ENCODE data around the gene IRAK3. TPM values are rescaled to one million over a fixed set of nuclear protein-coding genes. Genes with fewer than 3 reads are reported as not detected.

Gene IRAK3
- total and polyA plus RNA-seq, 2 experiments from 2014 or later, result 0.53 to 1.8 TPM

- Histone ChIP-seq H2AFZ (peak overlapping the region; percentile 14; the same call in 1 of the 2 replicates), H3K36me3 (ENCODE audit: insufficient read depth) (no peaks in the 10 kb centered on the region), H4K20me1 (replicated peaks; ENCODE audit: insufficient read depth) (no peaks in the 10 kb centered on the region), H3K4me2 (no peak overlapping the region), H3K9me2 (ENCODE audit: insufficient read depth) (peaks cover 10% of the 10 kb centered on the region), H3K4me3 (no peak overlapping the region), H3F3A (replicated peaks; ENCODE audit: low read depth) (no peaks in the 10 kb centered on the region), H3K27ac (ENCODE audit: low read depth) (no peak overlapping the region), H3K27me3 (ENCODE audit: insufficient read depth) (no peaks in the 10 kb centered on the region), H3K79me2 (replicated peaks; ENCODE audit: insufficient read depth) (no peaks in the 10 kb centered on the region), H3K4me1 (ENCODE audit: insufficient read depth) (no peaks in the 10 kb centered on the region)
- Mint-ChIP-seq H3K36me3 (ENCODE audit: low read depth) (no peaks in the 10 kb centered on the region), H3K27me3 (ENCODE audit: insufficient read depth, low read depth, poor library complexity) (peaks cover 2% of the 10 kb centered on the region), H3K4me3 (no peak overlapping the region), H3K27ac (no peak overlapping the region), H3K9me3 (no peaks in the 10 kb centered on the region), H3K4me1 (peaks cover 8% of the 10 kb centered on the region; the same call in 2 of the 3 replicates)
- no peak for TF ChIP-seq REST (IDR thresholded peaks at IDR 0.05; ENCODE audit: unreplicated experiment)
- TF ChIP-seq ZNF331 (CRISPR knock-in tag; IDR thresholded peaks at IDR 0.05; ENCODE audit: low read depth), result no peak
- TF ChIP-seq JUNB (IDR thresholded peaks at IDR 0.05; ENCODE audit: unreplicated experiment), result no peak
- no peak for TF ChIP-seq STAT1 (IDR thresholded peaks at IDR 0.05; ENCODE audit: unreplicated experiment)
- no peak for TF ChIP-seq NANOG (IDR thresholded peaks at IDR 0.05; ENCODE audit: borderline replicate concordance)
- TF ChIP-seq, protein P1, sequence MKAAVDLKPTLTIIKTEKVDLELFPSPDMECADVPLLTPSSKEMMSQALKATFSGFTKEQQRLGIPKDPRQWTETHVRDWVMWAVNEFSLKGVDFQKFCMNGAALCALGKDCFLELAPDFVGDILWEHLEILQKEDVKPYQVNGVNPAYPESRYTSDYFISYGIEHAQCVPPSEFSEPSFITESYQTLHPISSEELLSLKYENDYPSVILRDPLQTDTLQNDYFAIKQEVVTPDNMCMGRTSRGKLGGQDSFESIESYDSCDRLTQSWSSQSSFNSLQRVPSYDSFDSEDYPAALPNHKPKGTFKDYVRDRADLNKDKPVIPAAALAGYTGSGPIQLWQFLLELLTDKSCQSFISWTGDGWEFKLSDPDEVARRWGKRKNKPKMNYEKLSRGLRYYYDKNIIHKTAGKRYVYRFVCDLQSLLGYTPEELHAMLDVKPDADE (IDR thresholded peaks at IDR 0.05), result no peak
- no peak for DNase-seq (ENCODE audit: low spot score)
- no peak for ATAC-seq
These were observed 69.0 kb downstream of the IRAK3 start for GRCh38 chr12:66258011-66258410.

GRCh38 chr12:66262737-66263136 lies 73.7 kb downstream of the IRAK3 start:
- H3K9me2 ChIP-seq (ENCODE audit: insufficient read depth), result no peaks in the 10 kb centered on the region; the same call in 1 of the 2 replicates
- no peak for ATAC-seq
- Mint-ChIP-seq H3K4me3 (no peak overlapping the region), H3K4me1 (peaks cover 2% of the 10 kb centered on the region; the same call in 1 of the 3 replicates), H3K36me3 (ENCODE audit: low read depth) (no peaks in the 10 kb centered on the region), H3K27me3 (ENCODE audit: insufficient read depth, low read depth, poor library complexity) (peaks cover 2% of the 10 kb centered on the region), H3K27ac (no peak overlapping the region), H3K9me3 (no peaks in the 10 kb centered on the region)
- no peak for DNase-seq (ENCODE audit: low spot score)
- no peaks in the 10 kb centered on the region for H4K20me1 ChIP-seq (replicated peaks; ENCODE audit: insufficient read depth)
- no peak overlapping the region for H2AFZ ChIP-seq
- no peak overlapping the region for H3K4me2 ChIP-seq
- no peaks in the 10 kb centered on the region for H3F3A ChIP-seq (replicated peaks; ENCODE audit: low read depth)
- H3K4me3 ChIP-seq, result no peak overlapping the region
- H3K27me3 ChIP-seq (ENCODE audit: insufficient read depth), result no peaks in the 10 kb centered on the region
- no peak overlapping the region for H3K27ac ChIP-seq (ENCODE audit: low read depth)
- no peaks in the 10 kb centered on the region for H3K36me3 ChIP-seq (ENCODE audit: insufficient read depth)
- no peaks in the 10 kb centered on the region for H3K4me1 ChIP-seq (ENCODE audit: insufficient read depth)
- no peaks in the 10 kb centered on the region for H3K79me2 ChIP-seq (replicated peaks; ENCODE audit: insufficient read depth)
- TF ChIP-seq REST (IDR thresholded peaks at IDR 0.05; ENCODE audit: unreplicated experiment) (no peak), STAT1 (IDR thresholded peaks at IDR 0.05; ENCODE audit: unreplicated experiment) (no peak), CREB1 (CRISPR knock-in tag; IDR thresholded peaks at IDR 0.05; ENCODE audit: low read depth) (no peak), POLR2AphosphoS5 (IDR thresholded peaks at IDR 0.05; ENCODE audit: low read depth) (no peak), NANOG (IDR thresholded peaks at IDR 0.05; ENCODE audit: borderline replicate concordance) (no peak), EZH2 (IDR thresholded peaks at IDR 0.05; ENCODE audit: low read depth, unreplicated experiment) (no peak), EZH2phosphoT487 (IDR thresholded peaks at IDR 0.05; ENCODE audit: unreplicated experiment) (no peak), ZNF331 (CRISPR knock-in tag; IDR thresholded peaks at IDR 0.05; ENCODE audit: low read depth) (no peak), ZNF114 (CRISPR knock-in tag; IDR thresholded peaks at IDR 0.05) (no peak)
- TF ChIP-seq, protein P2, sequence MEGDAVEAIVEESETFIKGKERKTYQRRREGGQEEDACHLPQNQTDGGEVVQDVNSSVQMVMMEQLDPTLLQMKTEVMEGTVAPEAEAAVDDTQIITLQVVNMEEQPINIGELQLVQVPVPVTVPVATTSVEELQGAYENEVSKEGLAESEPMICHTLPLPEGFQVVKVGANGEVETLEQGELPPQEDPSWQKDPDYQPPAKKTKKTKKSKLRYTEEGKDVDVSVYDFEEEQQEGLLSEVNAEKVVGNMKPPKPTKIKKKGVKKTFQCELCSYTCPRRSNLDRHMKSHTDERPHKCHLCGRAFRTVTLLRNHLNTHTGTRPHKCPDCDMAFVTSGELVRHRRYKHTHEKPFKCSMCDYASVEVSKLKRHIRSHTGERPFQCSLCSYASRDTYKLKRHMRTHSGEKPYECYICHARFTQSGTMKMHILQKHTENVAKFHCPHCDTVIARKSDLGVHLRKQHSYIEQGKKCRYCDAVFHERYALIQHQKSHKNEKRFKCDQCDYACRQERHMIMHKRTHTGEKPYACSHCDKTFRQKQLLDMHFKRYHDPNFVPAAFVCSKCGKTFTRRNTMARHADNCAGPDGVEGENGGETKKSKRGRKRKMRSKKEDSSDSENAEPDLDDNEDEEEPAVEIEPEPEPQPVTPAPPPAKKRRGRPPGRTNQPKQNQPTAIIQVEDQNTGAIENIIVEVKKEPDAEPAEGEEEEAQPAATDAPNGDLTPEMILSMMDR (conservative IDR thresholded peaks at IDR 0.05; ENCODE audit: low read depth in 2 of 2), result no peak
- TF ChIP-seq, protein P1 (IDR thresholded peaks at IDR 0.05), result no peak
